Ovary (tissue), 3 donors: ENCODE measurements around the gene GOLIM4.

ENCODE experiments used
- CTCF ChIP-seq, 3 donors: fragments of 450-650 bp in 2 of 3; fragments of 200-600 bp in 1 of 3; IDR thresholded peaks; one replicate each; pipeline versions ENCODE4 v1.5.1 to v1.8.0; 2016 to 2022; ENCODE audit warnings: antibody characterized with exemption in 3 of 3, mild to moderate bottlenecking in 1 of 3
- POLR2A ChIP-seq: fragments of 450-650 bp; IDR thresholded peaks from one replicate; pipeline ENCODE4 v1.6.1; 2017; ENCODE audit warnings: antibody characterized with exemption, mild to moderate bottlenecking, moderate library complexity
- donor health status: DM: no; HTN: no; CAD: no.

GRCh38 chr3:167996514-167996913, 99.2 kb downstream of the GOLIM4 start:
- TF ChIP-seq CTCF (IDR thresholded peaks at IDR 0.05) (no peak), POLR2A (no peak)
